Coronary artery (tissue), 2 donors: ENCODE measurements around the gene MACROD2.

Experiments
- DNase-seq: peaks from one replicate; pipeline ENCODE4 v3.0.0-alpha.2; 2017; ENCODE audit warnings: low spot score
- H3K27ac ChIP-seq, 2 donors: fragments of 200-600 bp; sonication (generic); one replicate each; pipeline ENCODE4 v1.5.1; 2016 to 2019
- H3K4me3 ChIP-seq: fragments of 200-600 bp; sonication (generic); 2 replicates; pipeline ENCODE4 v1.5.1; 2016; ENCODE audit warnings: mild to moderate bottlenecking, moderate library complexity
- TF ChIP-seq, protein P1 (sequence below): fragments of 200-600 bp; sonication (generic); IDR thresholded peaks from one replicate; pipeline ENCODE4 v1.5.1; 2019; ENCODE audit warnings: antibody characterized with exemption

The MACROD2 gene

DNA sequence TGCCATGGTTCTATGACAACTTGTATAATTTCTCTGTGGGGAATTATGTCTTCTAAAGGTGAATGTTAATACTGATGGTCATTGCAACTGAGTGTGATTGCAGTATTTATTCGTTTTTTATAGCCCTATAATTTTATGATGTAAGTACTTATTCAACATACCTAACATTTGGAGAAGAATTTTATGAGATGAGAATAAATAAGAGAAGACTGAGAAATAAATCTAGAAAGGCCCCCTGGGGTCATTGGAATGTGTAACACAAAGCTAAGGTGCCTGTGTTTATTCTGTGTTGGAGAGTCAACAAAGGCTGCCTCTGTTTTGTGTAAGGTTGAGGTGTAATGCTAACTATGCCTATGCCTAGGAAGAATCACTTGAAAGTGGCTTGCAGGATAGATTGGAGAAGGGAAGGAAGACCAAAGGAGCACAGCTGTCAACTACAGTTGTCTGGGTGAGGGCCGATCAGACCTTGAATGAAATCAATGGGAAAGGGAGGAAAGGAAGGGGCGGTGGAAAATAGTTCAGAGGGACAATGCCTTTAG lies 1501.3 kb downstream of the MACROD2 start:
- Histone ChIP-seq H3K4me3 (no peak overlapping the region), H3K27ac (no peak overlapping the region)
- DNase-seq, result no peak
- TF ChIP-seq, protein P1, sequence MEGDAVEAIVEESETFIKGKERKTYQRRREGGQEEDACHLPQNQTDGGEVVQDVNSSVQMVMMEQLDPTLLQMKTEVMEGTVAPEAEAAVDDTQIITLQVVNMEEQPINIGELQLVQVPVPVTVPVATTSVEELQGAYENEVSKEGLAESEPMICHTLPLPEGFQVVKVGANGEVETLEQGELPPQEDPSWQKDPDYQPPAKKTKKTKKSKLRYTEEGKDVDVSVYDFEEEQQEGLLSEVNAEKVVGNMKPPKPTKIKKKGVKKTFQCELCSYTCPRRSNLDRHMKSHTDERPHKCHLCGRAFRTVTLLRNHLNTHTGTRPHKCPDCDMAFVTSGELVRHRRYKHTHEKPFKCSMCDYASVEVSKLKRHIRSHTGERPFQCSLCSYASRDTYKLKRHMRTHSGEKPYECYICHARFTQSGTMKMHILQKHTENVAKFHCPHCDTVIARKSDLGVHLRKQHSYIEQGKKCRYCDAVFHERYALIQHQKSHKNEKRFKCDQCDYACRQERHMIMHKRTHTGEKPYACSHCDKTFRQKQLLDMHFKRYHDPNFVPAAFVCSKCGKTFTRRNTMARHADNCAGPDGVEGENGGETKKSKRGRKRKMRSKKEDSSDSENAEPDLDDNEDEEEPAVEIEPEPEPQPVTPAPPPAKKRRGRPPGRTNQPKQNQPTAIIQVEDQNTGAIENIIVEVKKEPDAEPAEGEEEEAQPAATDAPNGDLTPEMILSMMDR, result no peak

DNA sequence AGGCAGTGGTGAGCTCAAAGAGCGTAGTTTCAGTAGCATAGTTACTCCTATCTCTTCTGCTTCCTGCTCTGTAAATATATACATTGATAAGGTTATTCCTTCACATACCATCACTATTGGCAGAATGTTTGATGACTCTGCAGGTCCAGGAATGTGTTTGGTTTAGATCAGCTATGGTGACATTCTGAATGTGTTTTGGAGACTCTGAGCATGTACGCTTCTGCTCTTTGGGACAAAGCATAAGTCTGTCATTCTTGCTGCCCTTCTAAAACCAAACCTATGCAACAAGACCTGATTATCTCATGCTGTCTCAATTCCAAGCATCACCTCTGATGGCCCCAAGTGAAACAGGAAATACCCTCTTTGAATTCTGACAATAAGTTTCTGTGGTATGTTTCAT lies 1503.6 kb downstream of the MACROD2 start:
- Histone ChIP-seq H3K4me3 (no peak overlapping the region), H3K27ac (no peak overlapping the region)
- no peak for DNase-seq
- TF ChIP-seq, protein P1, result no peak

DNA sequence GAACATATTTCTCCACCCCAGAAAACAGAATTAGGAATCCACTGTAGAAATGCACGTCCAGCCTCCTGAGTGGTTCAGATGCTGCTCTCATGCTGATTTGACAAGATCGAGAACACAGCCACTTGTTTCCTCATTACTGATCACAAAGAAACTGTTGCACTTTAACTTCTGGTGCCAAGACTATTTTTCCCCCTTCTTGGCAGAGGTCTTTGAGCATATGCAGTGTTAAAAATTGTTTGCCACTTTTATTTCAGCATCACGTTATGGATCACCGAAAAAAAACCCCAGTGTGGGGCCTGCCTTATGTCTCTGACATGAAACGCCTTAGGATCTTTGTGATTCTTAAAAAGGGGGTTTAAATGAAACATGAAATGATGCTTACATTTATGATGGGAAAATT lies 1511.0 kb downstream of the MACROD2 start:
- no peak for DNase-seq
- H3K27ac ChIP-seq, result no peak overlapping the region
- TF ChIP-seq, protein P1, result no peak
- H3K4me3 ChIP-seq, result no peak overlapping the region

DNA sequence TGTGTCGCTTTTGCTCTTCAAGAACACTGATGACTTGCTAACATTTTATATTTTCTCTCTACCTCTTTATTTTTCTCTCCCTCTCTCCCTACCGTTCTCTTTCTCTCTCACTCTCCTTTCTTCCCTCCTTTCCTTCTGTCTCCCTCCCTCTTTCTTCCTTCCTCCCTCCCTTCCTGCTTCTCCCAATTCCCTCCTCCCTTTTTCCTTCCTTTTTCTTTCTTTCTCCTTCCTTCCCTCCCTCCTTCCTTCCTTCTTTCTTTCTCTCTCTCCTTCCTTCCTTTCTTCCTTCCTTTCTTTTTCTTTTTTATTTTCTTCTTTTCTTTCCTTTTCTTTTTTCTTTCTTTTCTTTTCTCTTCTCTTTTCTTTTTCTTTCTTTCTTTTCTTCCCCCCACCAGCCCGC lies 1511.8 kb downstream of the MACROD2 start:
- Histone ChIP-seq H3K4me3 (no peak overlapping the region), H3K27ac (no peak overlapping the region)

DNA sequence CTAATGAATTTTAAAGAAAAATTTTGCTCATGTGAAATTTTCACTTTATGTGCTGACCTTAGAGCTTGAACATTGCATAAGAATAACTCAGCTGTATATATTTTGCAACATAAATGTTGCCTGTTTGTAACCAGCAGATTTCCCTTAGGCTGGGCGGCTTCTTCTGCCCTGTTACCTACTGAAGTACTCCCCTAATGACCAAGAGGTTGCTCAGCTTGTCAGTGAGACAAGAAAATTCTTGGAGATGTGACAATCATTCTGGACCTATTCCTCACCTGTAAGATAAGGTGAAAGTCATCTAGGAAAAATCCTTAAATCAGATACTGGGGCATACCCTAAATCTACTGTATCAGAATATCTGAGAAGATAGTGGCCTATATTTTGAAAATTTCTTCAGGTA lies 1516.2 kb downstream of the MACROD2 start:
- no peak for DNase-seq
- Histone ChIP-seq H3K4me3 (no peak overlapping the region), H3K27ac (no peak overlapping the region)
- TF ChIP-seq, protein P1, result no peak

More for the DNA sequence above, 1511.8 kb downstream of the MACROD2 start:
- no peak for DNase-seq
- TF ChIP-seq, protein P1, result no peak

DNA sequence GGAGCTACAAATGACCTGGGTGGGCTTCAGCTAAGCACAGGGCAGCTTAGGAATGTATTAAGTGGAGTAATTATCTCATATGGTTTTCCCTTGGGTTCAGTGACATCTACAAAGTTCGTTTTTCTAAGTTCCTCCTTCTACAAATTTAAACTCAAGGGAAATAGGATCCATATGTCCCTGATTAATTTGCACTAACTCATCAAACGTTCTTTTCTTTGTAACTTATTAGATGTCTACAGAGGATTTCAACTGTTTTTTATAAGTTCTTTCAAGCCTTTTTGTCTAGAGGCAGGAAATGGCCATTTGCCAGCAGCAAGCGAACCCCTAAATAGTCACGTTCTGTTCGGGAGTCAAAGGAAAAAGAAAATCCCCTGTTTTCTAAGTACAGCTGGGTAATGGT lies 1517.6 kb downstream of the MACROD2 start:
- no peak for DNase-seq
- Histone ChIP-seq H3K27ac (no peak overlapping the region), H3K4me3 (no peak overlapping the region)
- TF ChIP-seq, protein P1, result no peak

DNA sequence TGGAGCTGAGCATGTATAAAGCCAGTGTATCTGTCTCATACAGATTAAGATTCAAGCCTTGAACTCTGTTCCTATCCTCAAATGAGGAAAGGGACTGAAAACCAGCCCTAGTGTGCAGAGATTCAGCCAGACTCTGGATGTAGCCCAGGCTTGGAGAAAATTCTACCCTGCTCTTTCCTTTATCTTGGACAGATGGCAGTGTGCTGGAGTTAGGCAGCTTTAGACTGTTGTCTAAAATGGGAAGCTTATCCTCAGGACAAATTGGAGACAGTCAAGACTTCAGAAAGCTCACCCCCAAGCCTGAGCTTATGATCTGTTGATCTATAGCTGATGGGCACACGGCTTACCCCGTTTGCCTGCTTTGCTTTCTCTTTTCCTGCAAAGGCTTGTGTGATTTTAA lies 1520.4 kb downstream of the MACROD2 start:
- TF ChIP-seq, protein P1, result no peak
- Histone ChIP-seq H3K4me3 (no peak overlapping the region), H3K27ac (no peak overlapping the region)
- DNase-seq, result no peak
